HPDE6-E6E7 (cell line): Measurements from ENCODE around the gene CCDC126.
A peak's percentile ranks its signal among the peaks of the same experiment; 100 is the strongest.
"Not testable (repeated sequence)": the region's sequence is repeated elsewhere in the genome, so short reads cannot be mapped to it uniquely, and the experiment has no call there.

Experiments
- DNase-seq: peaks from one replicate; pipeline ENCODE4 v3.0.0; 2011; ENCODE audit warnings: missing footprints; ENCODE audit errors: extremely low spot score

CCDC126 gene

DNA sequence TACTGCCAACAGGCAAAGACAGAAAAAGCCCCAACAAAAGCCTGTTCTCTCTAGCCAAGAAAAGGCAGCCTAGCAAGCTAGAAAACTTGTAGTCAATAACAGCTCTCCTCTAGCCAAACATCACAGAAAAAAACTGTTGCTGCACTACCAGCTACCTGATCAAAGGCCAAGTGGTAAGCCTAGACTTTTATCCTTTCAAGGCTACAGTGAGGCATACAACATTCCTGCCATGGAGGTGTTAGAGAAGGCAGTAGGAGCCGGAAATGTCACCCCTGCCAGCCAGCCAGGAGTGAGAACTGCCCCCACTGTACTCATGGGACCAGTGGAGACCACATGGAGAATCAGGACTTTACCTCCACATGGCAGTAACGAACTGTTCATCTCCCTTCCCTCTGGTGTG lies 31.2 kb downstream of the CCDC126 start:
- no peak for DNase-seq

DNA sequence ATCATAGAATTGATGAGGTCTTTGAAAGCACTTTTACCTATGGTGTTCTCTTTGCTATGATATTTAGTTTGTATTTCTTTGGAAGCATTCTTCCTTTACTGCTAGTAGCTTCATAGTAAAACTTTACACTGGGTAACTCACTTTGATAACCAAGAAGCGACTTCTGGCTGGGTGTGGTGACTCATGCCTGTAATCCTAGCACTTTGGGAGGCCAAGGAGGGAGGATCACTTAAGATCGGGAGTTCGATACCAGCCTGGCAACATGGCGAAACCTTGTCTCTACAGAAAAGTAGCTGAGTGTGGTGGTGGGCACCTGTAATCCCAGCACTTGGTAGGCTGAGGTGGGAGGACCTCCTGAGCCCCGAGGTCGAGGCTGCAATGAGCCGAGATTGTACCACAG lies 36.2 kb downstream of the CCDC126 start:
- no peak for DNase-seq

DNA sequence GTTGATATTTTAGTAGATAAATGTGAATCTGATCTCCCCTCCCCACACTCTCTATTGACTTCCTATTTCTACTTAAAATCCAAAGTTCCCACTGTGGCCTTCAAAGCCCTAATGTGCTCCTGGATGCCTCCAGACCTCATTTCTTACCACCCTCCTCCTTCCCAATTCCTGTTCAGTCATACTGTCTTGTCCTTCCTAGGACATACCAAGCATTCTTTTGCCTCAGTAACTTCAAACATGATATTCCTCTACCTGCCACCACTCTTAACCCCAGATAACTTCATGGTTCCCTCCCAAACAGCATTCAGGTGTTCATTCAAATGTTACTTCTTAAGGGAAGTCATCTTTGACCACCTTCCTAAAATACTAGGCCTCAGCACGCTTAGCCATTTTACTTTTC lies 48.6 kb downstream of the CCDC126 start:
- no peak for DNase-seq

DNA sequence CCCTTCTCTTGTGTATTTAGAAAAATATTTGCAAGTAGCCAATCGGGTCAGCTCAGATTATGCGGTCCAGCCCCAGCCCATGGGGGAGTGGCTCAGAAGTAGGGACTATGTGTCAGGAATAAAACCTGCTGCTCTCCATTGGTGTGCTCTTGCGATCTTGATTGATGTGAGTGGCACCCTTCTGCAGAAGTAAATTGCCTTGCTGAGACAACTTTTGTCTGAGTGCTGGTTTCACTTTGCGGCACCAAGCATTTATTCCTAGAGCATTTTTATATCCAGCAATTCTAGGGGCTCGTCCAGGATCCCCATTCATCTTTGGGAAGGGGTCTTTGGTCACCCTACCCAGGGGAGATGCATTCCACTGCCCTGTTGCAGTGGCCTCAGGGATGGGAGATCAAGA lies 56.8 kb downstream of the CCDC126 start:
- no peak for DNase-seq

DNA sequence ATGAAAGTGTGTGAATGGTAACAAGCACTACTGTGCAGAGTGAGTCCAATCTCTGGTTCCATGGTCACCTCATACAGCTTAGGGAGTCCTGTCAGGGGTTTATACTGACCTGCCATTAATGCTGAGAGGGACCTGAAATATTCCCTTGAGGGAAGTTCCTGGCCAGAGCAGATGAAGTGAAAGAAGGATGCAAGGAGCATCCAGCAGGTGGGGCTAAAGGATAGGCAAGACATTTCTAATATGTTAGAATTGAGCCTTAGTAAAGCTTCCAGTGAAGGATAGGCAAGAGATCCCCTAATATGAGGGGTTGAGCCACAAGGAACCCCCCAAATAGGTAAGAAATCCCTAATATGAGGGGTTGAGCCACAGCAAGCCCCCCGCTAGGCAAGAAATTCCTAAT lies 57.3 kb downstream of the CCDC126 start:
- DNase-seq: no peak

DNA sequence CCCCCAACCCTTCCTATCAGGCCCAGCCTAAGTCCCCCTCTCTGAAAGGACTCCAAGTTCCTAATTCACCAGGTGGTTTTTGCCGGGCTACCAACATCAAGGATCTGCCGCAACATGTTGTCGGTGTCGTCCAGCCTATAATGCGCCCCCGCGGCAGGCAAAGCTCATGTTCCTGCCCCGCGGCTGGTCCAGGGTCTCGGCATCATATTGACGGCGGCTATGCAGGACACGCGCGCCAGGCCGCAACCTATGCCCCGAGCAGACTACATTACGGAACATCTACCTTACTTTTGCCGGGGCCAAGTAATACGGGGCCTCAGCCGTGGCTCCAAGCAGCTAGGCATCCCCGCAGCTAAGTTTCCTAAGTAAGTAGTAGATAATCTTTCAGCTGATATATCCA lies 58.3 kb downstream of the CCDC126 start:
- DNase-seq: no peak

DNA sequence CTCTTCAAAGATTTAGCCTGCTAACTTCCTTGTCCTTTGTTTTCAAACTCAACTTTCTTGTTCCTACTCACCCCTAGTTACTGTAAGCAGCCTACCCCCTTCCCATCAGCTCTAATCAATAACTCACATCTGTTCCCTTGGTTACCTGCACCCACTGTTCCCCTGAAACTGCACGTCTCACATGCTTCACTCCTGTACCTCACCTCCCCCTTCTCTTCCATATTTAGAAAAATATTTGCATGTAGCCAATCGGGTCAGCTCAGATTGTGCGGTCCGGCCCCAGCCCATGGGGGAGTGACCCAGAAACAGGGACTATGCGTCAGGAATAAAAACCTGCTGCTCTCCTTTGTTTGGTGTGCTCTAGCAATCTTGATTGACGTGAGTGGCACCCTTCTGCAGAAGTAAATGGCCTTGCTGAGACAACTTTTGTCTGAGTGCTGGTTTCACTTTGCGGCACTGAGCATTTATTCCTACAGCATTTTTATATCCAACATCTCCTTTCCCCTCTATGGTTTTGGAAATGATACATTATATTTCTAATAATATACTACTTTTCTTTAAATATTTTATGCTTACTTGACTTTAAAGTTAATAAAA lies 61.7 kb downstream of the CCDC126 start:
- no peak for DNase-seq

DNA sequence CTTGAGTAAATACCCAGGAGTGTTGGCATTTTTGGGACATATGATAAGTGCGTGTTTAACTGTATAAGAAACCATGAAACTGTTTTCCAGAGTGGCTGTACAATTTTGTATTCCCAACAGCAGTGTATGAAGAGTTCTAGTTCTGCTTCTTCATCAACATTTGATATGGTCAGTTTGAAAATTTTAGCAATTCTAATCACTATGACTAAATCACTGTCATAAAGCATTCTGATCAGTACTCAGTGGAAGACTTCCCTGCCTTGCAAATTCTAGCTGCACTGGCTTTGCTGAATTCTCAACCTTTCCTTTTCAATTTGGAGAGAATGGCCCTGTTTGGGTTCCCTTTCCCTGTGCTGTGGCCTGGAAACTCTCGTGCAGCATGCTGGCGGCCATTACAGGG lies 64.2 kb downstream of the CCDC126 start:
- no peak for DNase-seq

DNA sequence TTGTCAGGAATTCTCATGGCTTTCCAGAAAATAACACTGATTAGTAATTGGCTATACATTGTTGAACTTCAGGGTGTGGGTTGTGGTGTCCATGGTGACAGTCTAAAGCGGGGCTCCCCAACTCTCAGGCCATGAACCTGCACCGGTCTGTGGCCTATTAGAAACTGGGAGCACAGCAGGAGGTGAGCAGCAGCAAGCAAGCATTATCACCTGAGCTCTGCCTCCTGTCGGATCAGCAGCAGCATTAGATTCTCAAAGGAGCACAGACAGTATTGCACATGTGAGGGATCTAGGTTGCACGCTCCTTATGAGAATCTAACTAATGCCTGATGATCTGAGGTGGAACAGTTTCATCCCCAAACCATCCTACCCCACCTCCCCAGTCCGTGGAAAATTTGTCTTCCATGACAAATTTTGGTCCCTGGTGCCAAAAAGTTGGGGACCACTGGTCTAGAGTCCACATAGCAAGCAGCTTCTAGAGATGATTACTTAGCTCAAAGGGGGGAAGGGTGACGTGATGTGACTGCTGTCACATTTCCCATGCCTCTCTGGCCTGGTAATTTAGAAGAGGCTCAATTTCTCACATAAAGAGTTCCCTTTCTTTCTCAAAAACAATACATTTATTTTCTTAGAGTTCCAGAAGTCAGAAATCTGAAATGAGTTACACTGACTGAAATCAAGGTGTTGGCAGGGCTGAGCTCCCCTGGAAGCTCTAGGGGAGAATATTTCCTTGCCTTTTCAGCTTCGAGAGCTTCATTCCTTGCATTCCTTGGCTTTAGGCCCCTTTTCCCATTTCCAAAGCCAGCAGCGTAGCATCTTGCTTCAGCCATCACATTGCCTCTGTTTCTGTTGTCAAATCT lies 65.2 kb downstream of the CCDC126 start:
- DNase-seq: no peak

DNA sequence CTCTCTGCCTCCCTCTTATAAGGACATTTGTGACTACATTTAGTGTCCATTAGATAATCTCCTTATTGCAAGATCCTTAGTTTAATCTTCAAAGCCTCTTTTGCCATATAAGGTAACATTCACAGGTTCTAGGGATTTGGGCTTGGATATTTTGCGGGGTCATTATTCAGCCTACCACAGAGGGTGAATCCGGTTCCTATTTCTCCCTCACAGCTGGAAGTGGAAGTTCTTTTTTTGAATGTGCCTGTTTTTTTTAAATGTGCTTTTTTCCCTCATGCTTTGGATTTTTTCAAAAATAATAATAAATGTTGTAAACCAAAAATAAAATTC lies 65.8 kb downstream of the CCDC126 start:
- no peak for DNase-seq

DNA sequence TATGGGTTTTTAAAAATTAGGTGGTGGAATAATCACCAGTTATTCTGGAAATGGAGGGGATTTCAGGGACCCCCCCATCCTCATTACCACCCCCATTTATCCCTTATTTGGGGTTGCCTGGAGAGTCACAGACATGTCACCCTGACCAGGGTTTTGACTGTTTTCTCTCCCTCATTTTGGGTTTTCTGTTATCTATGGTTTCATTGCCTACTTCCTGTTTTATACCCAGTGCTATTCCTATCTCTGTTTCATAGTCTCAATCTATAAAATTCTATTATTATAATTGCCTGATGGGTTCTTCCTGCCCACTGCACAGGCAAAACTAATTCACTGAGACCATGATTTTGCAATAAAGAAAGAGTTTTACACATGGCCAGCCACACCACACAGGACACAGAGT lies 66.9 kb downstream of the CCDC126 start:
- DNase-seq: no peak

DNA sequence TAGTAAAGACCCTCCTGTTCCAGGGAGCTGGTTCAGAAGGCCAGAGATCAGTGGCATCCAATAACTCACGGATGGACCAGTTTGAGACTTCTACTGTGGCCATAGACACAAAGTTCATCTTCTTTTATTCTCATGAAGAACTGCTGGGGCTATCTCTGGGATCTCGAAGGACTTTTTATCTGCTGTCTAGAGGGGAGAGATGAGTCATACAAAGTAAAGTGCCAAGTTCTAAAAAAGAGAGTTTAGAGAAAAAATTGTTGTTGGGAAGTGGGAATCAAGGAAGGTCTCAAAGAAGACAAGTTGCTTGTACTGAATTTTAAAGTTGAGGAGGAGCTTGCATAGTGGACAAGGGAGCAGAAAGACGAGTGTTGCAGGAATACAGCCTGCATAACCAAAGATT lies 74.9 kb downstream of the CCDC126 start:
- no peak for DNase-seq

DNA sequence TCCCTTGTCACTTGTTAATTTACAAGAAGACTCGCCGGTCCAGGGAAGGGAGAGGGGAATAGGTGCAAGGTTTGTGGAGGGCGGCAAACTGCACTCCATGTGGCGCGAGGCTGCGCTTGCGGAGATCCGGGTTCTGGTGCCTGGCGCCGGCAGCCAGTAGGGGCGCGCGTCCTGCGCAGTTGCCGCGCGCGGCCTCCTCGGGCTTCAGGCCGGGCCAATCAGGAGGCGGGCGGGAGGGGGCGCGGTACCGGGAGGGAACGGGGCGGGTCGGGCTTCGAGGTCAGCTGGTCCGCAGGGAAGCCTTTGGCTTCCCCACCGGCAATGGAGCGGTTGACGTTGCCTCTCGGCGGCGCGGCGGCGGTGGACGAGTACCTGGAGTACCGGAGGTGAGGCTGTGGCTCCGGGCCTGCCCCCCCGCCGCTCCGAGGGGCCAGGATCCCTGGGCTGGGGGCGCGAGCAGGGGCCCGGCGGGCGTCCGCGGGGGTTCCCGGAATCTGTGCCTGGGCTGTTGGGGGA lies 82.8 kb downstream of the CCDC126 start, which contains the start of gene FAM221A:
TSS of gene FAM221A (plus strand) at position 302 of the 516 bp plus-strand sequence. CDS start at position 322, 20 bp downstream.
- DNase-seq: peak; percentile 71

DNA sequence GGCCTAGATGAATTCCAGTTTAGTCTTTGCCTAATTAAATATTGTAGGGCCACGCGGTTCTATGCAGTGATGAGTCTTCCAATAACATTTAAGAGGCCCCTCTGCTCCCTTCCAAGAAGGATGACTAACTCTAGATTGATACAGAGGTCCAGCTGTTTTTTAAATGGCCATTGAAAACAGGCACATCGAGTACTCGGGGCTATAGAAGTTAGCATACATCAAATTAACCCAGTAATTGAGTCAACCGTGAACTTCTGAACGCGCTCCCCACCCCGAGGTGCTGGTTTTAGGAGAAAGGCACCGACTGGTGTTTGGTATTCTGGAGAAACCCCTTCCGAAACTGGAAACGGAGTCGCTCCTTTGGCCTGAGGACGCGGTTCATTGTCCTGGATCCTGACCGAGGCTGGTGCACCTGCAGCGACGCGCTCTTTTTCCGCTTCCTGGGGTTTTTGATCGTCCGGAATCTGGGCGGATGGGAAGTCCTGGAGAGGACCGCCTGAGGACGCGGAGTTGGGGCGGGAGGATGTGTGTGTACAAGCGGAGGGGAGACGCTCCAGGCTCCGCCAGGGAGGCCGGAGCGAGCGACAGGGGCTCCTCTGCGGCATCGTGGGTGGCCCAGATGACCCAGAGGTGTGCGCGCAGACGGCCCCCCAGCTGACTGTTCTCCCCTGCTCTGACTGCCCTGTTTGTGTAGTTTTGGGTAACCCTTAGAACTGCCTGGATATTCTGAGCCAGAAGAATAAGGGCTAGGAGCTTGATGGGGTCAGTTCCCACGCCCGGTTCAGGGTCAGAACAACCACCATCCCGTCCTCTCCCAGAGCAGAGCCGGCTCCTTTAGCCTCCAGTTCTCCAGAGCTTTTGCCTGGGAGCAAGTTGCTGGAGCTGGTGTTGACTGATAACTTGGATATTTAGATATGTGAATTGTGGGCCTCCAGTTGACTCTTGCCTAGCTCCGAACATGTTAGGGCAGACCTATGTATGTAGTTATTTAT lies 83.5 kb downstream of the CCDC126 start:
- DNase-seq: peak; percentile 15

DNA sequence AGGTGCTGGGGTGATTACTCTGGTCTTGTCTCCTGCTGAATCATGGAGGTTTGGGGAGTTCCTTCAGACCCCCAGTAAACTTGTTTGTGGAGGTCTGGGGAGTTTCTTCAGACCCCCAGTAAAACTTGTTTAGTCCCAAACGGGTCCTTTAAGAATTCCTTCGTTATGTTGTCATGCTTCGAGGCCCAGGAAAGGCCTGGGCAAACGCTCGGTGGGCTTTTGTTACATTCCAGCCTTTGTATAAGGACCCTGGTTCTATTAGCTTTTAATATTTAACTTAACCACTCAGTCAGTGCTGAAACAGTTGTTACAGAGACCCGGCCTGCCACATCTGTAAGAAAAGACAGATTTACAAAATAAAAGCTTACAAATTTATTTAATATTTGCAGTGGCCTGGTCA lies 86.9 kb downstream of the CCDC126 start:
- not testable (repeated sequence) for DNase-seq

DNA sequence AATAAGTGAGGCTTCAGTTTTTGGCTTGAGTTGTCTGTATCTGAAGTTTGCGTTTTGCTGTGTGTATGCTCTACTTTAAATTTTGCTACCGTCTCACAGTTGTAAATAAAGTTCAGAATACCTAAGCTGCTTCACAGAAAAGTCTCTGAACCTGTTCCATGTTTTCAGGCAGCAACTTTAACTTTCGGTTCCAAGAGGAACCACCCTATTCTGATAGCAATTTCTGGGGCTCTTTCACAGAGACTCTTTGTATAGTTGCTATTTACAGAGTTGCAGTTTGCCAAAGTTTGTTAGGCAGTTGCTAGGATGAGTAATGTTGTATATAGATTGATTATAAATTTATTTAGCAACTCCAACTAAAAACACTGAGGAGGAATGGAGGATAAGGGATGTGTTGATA lies 88.5 kb downstream of the CCDC126 start:
- DNase-seq: no peak

DNA sequence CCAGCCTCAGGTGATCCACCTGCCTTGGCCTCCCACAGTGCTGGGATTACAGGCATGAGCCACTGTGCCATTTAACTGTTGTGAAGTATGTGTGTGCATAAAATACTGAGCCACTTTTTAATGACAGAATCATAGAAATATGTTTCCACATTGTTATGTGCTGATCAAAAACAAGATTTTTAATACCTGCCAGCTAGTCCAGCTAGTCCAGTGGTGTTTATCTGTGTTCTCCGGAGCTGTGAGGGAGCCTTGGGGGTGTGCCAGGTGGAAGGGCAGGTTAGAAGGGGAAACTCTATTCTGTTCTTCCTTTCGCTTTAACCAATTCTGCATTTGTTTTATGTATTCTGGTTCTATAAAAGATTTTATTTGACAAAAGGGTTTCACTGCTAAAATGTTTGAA lies 89.8 kb downstream of the CCDC126 start:
- DNase-seq: peak; percentile 9

DNA sequence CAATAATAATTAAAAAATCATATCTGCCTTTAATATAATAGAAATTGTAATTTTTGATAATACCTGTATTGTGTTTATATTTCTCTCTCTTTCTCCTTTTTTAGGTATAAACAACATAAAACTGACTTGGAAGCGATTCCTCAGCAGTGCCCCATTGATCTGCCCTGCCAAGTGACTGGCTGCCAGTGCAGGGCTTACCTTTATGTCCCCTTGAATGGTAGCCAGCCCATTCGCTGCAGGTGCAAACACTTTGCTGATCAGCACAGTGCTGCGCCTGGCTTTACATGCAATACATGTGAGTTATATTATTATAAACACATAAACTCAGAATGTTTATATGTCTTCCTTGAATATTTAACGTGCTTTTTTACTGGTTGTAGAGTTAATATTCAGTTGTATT lies 92.0 kb downstream of the CCDC126 start:
- DNase-seq: no peak

DNA sequence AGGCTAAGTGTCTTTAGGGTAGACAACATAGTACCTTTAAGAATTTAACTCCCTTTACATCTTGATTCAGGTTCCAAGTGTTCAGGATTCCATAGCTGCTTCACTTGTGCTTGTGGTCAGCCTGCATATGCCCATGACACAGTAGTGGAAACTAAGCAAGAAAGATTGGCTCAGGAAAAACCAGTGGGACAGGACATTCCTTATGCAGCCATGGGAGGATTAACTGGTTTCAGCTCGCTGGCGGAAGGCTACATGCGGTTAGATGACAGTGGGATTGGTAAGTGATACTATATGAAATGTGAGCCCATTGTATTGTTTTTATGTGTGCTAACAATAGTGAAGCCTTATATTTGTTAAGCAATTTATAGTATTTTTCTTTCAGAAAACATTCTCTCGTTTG lies 94.1 kb downstream of the CCDC126 start:
- DNase-seq: no peak

DNA sequence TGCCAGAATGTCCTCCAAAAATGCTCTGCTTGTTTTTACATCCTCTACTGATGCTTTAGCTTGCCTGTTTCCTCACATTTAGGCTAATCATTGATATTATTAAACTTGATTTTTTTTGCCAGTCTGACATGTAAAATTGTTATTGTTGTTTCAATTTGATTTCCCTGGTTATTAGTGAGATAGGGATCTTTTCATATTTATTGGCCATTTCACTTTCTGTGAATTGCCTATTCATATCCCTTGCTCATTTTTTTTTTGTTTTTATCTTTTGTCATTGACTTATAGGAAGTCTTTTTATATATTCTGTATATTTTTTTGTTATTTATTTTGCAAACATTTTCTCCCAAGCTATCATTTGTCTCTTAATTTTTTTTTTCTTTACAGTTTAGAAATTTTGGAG lies 96.0 kb downstream of the CCDC126 start:
- DNase-seq: no peak
